ENCODE measurements around the gene SVIL. TPM values are rescaled to one million over a fixed set of nuclear protein-coding genes. Genes with fewer than 3 reads are reported as not detected.
"Not testable (repeated sequence)": the region's sequence is repeated elsewhere in the genome, so short reads cannot be mapped to it uniquely, and the experiment has no call there.

The SVIL gene
- total RNA-seq, 1 donor from 2014 or later, result 25.1 TPM

GRCh38 chr10:29539412-29539811, 95.4 kb downstream of the SVIL start:
- Histone ChIP-seq H4K20me1 (ENCODE audit: low read depth) (peaks cover 7% of the 10 kb centered on the region), H3K27me3 (no peaks in the 10 kb centered on the region), H3K4me3 (no peak overlapping the region), H3K79me2 (ENCODE audit: low read depth) (no peaks in the 10 kb centered on the region), H3K4me2 (no peak overlapping the region), H3K27ac (no peak overlapping the region), H3K36me3 (no peaks in the 10 kb centered on the region), H3F3A (ENCODE audit: low read depth) (peaks cover 8% of the 10 kb centered on the region), H3K4me1 (peaks cover 35% of the 10 kb centered on the region), H2AFZ (replicated peaks) (no peak overlapping the region), H3K9me3 (ENCODE audit: low read depth) (no peaks in the 10 kb centered on the region), H3K9ac (no peak overlapping the region)
- peaks cover 39% of the 10 kb centered on the region for H3K4me1 Mint-ChIP-seq
- peaks cover 1% of the 10 kb centered on the region for H3K36me3 Mint-ChIP-seq
- no peaks in the 10 kb centered on the region for H3K9me3 Mint-ChIP-seq
- H3K27me3 Mint-ChIP-seq (ENCODE audit: insufficient read depth, low read depth), result no peaks in the 10 kb centered on the region
- TF ChIP-seq CTCF (IDR thresholded peaks at IDR 0.05), result no peak
- TF ChIP-seq EZH2 (IDR thresholded peaks at IDR 0.05), result no peak
- no peak for TF ChIP-seq EZH2phosphoT487 (IDR thresholded peaks at IDR 0.05)
- DNase-seq (ENCODE audit: low spot score), result no peak
- H3K27ac Mint-ChIP-seq, result no peak overlapping the region
- H3K4me3 Mint-ChIP-seq, result no peak overlapping the region

- Histone ChIP-seq H3K4me2 (no peak overlapping the region), H3K27me3 (no peaks in the 10 kb centered on the region), H3K79me2 (ENCODE audit: low read depth) (no peaks in the 10 kb centered on the region), H3K4me1 (peaks cover 33% of the 10 kb centered on the region), H2AFZ (replicated peaks) (no peak overlapping the region), H4K20me1 (ENCODE audit: low read depth) (peaks cover 7% of the 10 kb centered on the region), H3K27ac (no peak overlapping the region), H3K4me3 (no peak overlapping the region), H3F3A (ENCODE audit: low read depth) (peaks cover 8% of the 10 kb centered on the region), H3K9ac (no peak overlapping the region), H3K36me3 (no peaks in the 10 kb centered on the region), H3K9me3 (ENCODE audit: low read depth) (no peaks in the 10 kb centered on the region)
- no peaks in the 10 kb centered on the region for H3K27me3 Mint-ChIP-seq (ENCODE audit: insufficient read depth, low read depth)
- H3K27ac Mint-ChIP-seq, result no peak overlapping the region
- DNase-seq (ENCODE audit: low spot score), result no peak
- H3K9me3 Mint-ChIP-seq, result no peaks in the 10 kb centered on the region
- no peak for TF ChIP-seq CTCF (IDR thresholded peaks at IDR 0.05)
- no peak for TF ChIP-seq EZH2phosphoT487 (IDR thresholded peaks at IDR 0.05)
- TF ChIP-seq EZH2 (IDR thresholded peaks at IDR 0.05), result no peak
- H3K4me1 Mint-ChIP-seq, result peaks cover 44% of the 10 kb centered on the region
- H3K4me3 Mint-ChIP-seq, result no peak overlapping the region
- H3K36me3 Mint-ChIP-seq, result peaks cover 6% of the 10 kb centered on the region
These were observed 97.0 kb downstream of the SVIL start for GRCh38 chr10:29537799-29538198.

GRCh38 chr10:29536691-29537090, 98.1 kb downstream of the SVIL start:
- not testable (repeated sequence) for H3K4me2 ChIP-seq; H3K27ac ChIP-seq; H2AFZ ChIP-seq (replicated peaks); H3K9me3 Mint-ChIP-seq; H3K9ac ChIP-seq; H3K27me3 Mint-ChIP-seq (ENCODE audit: insufficient read depth, low read depth); H3K4me3 Mint-ChIP-seq; H3F3A ChIP-seq (ENCODE audit: low read depth); H3K27ac Mint-ChIP-seq; H3K36me3 Mint-ChIP-seq; DNase-seq (ENCODE audit: low spot score); H3K4me3 ChIP-seq; H4K20me1 ChIP-seq (ENCODE audit: low read depth); H3K27me3 ChIP-seq; H3K9me3 ChIP-seq (ENCODE audit: low read depth); H3K79me2 ChIP-seq (ENCODE audit: low read depth); H3K36me3 ChIP-seq
- peaks cover 34% of the 10 kb centered on the region for H3K4me1 Mint-ChIP-seq
- H3K4me1 ChIP-seq, result peaks cover 22% of the 10 kb centered on the region

- peaks cover 11% of the 10 kb centered on the region for H3F3A ChIP-seq (ENCODE audit: low read depth)
- Mint-ChIP-seq H3K27me3 (ENCODE audit: insufficient read depth, low read depth) (peaks cover 4% of the 10 kb centered on the region), H3K4me1 (peaks cover 33% of the 10 kb centered on the region), H3K27ac (no peak overlapping the region), H3K9me3 (no peaks in the 10 kb centered on the region), H3K36me3 (peaks cover 6% of the 10 kb centered on the region), H3K4me3 (no peak overlapping the region)
- no peak for DNase-seq (ENCODE audit: low spot score)
- no peaks in the 10 kb centered on the region for H3K27me3 ChIP-seq
- H3K79me2 ChIP-seq (ENCODE audit: low read depth), result no peaks in the 10 kb centered on the region
- H3K9me3 ChIP-seq (ENCODE audit: low read depth), result no peaks in the 10 kb centered on the region
- H4K20me1 ChIP-seq (ENCODE audit: low read depth), result peaks cover 4% of the 10 kb centered on the region
- peak overlapping the region; percentile 30 for H3K4me2 ChIP-seq
- peaks cover 17% of the 10 kb centered on the region for H3K4me1 ChIP-seq
- no peak overlapping the region for H3K27ac ChIP-seq
- no peak overlapping the region for H3K4me3 ChIP-seq
- H3K36me3 ChIP-seq, result no peaks in the 10 kb centered on the region
- no peak overlapping the region for H3K9ac ChIP-seq
- no peak overlapping the region for H2AFZ ChIP-seq (replicated peaks)
- TF ChIP-seq EZH2phosphoT487 (IDR thresholded peaks at IDR 0.05) (no peak), EZH2 (IDR thresholded peaks at IDR 0.05) (no peak), CTCF (IDR thresholded peaks at IDR 0.05) (no peak)
These were observed 98.9 kb downstream of the SVIL start for GRCh38 chr10:29535778-29536453.
